GM12878 (cell line): Measurements from ENCODE around the gene BMF. TPM values are rescaled to one million over a fixed set of nuclear protein-coding genes. Genes with fewer than 3 reads are reported as not detected.

Source experiments
- ASH2L ChIP-seq: fragments of 300-600, 200-600 bp; sonication (generic); IDR thresholded peaks from 2 replicates; pipeline ENCODE4 v1.6.1; 2017; ENCODE audit warnings: low read depth, mild to moderate bottlenecking, borderline replicate concordance
- BACH1 ChIP-seq: fragments of 450-650 bp; IDR thresholded peaks from 2 replicates; pipeline ENCODE4 v1.6.1; 2017; ENCODE audit warnings: mild to moderate bottlenecking, borderline replicate concordance
- CREM ChIP-seq: IDR thresholded peaks from 2 replicates; pipeline ENCODE4 v1.6.1; 2014; ENCODE audit warnings: antibody characterized with exemption, low read depth
- E2F8 ChIP-seq: fragments of 450-650 bp; IDR thresholded peaks from 2 replicates; pipeline ENCODE4 v1.6.1; 2018; ENCODE audit warnings: mild to moderate bottlenecking, low read depth, moderate library complexity; ENCODE audit not compliant: partially characterized antibody
- EP300 ChIP-seq, 2 experiments: fragments of 150-350 bp in 1 of 2; IDR thresholded peaks; 2 replicates each; pipeline ENCODE4 v1.6.1; 2011 to 2012; ENCODE audit warnings: low read depth in 2 of 2, low read length in 2 of 2, borderline replicate concordance in 1 of 2, improper control_type of control experiment in 1 of 2, inconsistent platforms in 1 of 2; ENCODE audit not compliant: control insufficient read depth in 1 of 2
- HDAC6 ChIP-seq: fragments of 200-600 bp; sonication (generic); IDR thresholded peaks from one replicate; pipeline ENCODE4 v1.8.0; 2017; ENCODE audit warnings: antibody characterized with exemption; ENCODE audit not compliant: unreplicated experiment
- LARP7 ChIP-seq: fragments of 450-650 bp; IDR thresholded peaks from 2 replicates; pipeline ENCODE4 v1.6.1; 2017; ENCODE audit warnings: mild to moderate bottlenecking
- MEF2A ChIP-seq: IDR thresholded peaks from 2 replicates; pipeline ENCODE4 v1.6.1; 2011; ENCODE audit warnings: low read depth, mild to moderate bottlenecking, low read length, moderate library complexity; ENCODE audit not compliant: insufficient read depth
- MXI1 ChIP-seq: fragments of 150-350 bp; IDR thresholded peaks from 2 replicates; pipeline ENCODE4 v1.6.1; 2011; ENCODE audit warnings: low read depth, mild to moderate bottlenecking, inconsistent platforms, low read length, improper control_type of control experiment
- NBN ChIP-seq: fragments of 450-650 bp; IDR thresholded peaks from 2 replicates; pipeline ENCODE4 v1.6.1; 2016
- NFYA ChIP-seq: IDR thresholded peaks from 2 replicates; pipeline ENCODE4 v1.6.1; 2011; ENCODE audit warnings: low read depth, mild to moderate bottlenecking, low read length, improper control_type of control experiment, borderline replicate concordance
- RAD21 ChIP-seq: IDR thresholded peaks from 2 replicates; pipeline ENCODE4 v1.6.1; 2011; ENCODE audit warnings: mild to moderate bottlenecking, low read depth, low read length, moderate library complexity; ENCODE audit not compliant: insufficient read depth
- SMAD5 ChIP-seq: IDR thresholded peaks from 2 replicates; pipeline ENCODE4 v1.6.1; 2016; ENCODE audit warnings: antibody characterized with exemption, low read depth
- SPI1 ChIP-seq: IDR thresholded peaks from 2 replicates; pipeline ENCODE4 v1.6.1; 2011; ENCODE audit warnings: low read depth, mild to moderate bottlenecking, low read length, moderate library complexity, borderline replicate concordance; ENCODE audit not compliant: insufficient read depth
- SREBF1 ChIP-seq: IDR thresholded peaks from 2 replicates; pipeline ENCODE4 v1.6.1; 2012; ENCODE audit warnings: mild to moderate bottlenecking, low read length
- TCF12 ChIP-seq: IDR thresholded peaks from 2 replicates; pipeline ENCODE4 v1.6.1; 2011; ENCODE audit warnings: low read depth, mild to moderate bottlenecking, low read length
- YBX1 ChIP-seq: fragments of 450-650 bp; IDR thresholded peaks from 2 replicates; pipeline ENCODE4 v1.6.1; 2016; ENCODE audit warnings: antibody characterized with exemption
- ZBED1 ChIP-seq: IDR thresholded peaks from 2 replicates; pipeline ENCODE4 v1.6.1; 2016; ENCODE audit warnings: borderline replicate concordance
- ZNF24 ChIP-seq: fragments of 450-650 bp; IDR thresholded peaks from 2 replicates; pipeline ENCODE4 v1.6.1; 2017; ENCODE audit warnings: antibody characterized with exemption, mild to moderate bottlenecking
- ZNF274 ChIP-seq: IDR thresholded peaks from one replicate; pipeline ENCODE4 v1.8.0; 2011; ENCODE audit not compliant: insufficient read length, insufficient read depth
- ZNF592 ChIP-seq: fragments of 450-650 bp; IDR thresholded peaks from 2 replicates; pipeline ENCODE4 v1.6.1; 2017; ENCODE audit warnings: mild to moderate bottlenecking, moderate library complexity
- polyA plus RNA-seq, 11 experiments: library from polyadenylated mRNA; depleted of rRNA in 4 of 11; unstranded in 6 of 11; stranded (reverse) in 5 of 11; fragments of >200 nt; fragmentation: Nextera tagmentation in 4 of 11; fragmentation: Illumina TruSeq in 1 of 11; extraction: Ambion mirVana in 4 of 11; extraction: Trizol in 1 of 11; gene quantifications; 1 replicate in 1 of 11; 2 replicates in 10 of 11; pipeline versions ENCODE4 v1.2.1 to v1.2.3, GENCODE V29; 2011 to 2016; ENCODE audit warnings: inconsistent platforms in 2 of 11, missing spikeins in 2 of 11, low read depth in 1 of 11
- total RNA-seq, 4 experiments: library from RNA; depleted of rRNA in 3 of 4; stranded (reverse); fragments of >200 nt in 3 of 4; fragmentation: Illumina TruSeq in 1 of 4; extraction: Trizol in 1 of 4; gene quantifications; 2 replicates each; pipeline versions ENCODE4 v1.2.1 to v1.2.3, GENCODE V29; 2013 to 2021
- TF ChIP-seq, protein P1 (sequence below): fragments of 450-650 bp; IDR thresholded peaks from 2 replicates; pipeline ENCODE4 v1.6.1; 2018; ENCODE audit warnings: borderline replicate concordance, mild to moderate bottlenecking; ENCODE audit not compliant: partially characterized antibody

Gene BMF
- total and polyA plus RNA-seq, 10 of the 15 experiments (the other 5 are each of a cell fraction or from before 2014, with no cell fraction given), result 0.82 to 34.9 (median 16.9) TPM

DNA sequence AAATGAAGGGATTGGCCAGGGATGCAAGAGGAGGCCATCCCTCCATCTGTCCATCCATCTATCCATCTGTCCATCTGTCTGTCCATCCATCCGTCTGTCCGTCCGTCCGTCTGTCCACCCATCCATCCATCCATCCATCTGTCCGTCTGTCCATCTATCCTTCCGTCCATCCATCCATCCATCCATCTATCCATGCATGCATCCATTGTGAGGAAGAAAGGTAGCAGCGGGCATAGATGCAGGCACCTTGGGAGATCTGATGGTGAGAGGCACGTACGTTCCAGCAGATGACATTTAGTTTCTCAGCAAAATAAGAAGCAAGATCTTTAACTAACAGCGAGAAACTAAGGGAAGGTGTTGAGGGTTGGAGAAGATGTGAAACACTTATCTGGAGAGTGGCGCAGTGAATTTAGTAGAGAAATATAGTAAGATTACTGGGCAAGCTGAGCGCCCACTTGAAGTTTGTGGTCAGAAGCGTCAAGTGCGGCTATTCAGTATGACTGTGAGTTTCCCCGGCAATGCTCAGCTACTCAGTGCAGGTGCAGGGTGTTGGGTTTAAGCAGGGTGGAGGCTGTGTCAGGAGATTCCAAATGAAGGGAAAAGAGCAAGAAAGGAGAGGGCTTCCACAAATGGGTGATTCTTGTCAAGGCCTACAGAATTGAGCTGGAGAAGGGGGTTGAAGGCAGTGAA, 47.3 kb downstream of the BMF start (continued):
- no peak for TF ChIP-seq ZNF274
- no peak for TF ChIP-seq RAD21
- TF ChIP-seq ASH2L, result no peak
- TF ChIP-seq YBX1, result no peak
- no peak; the same call in 1 of the 2 replicates for TF ChIP-seq NBN
- no peak for TF ChIP-seq SMAD5
- TF ChIP-seq SREBF1, result no peak
- TF ChIP-seq MEF2A, result no peak
- no peak for TF ChIP-seq SPI1
- peak; percentile 97 for TF ChIP-seq TCF12
- TF ChIP-seq CREM, result peak; percentile 83
- TF ChIP-seq LARP7, result peak; percentile 55; the same call in 1 of the 2 replicates
- TF ChIP-seq HDAC6, result no peak
- no peak for TF ChIP-seq ZNF24
- no peak for TF ChIP-seq E2F8
- TF ChIP-seq ZNF592, result no peak
- TF ChIP-seq EP300 (IDR thresholded peaks at IDR 0.05; ENCODE audit: borderline replicate concordance in 1 of 2, control insufficient read depth in 1 of 2, low read depth in 2 of 2, low read length in 2 of 2), result peak; percentile 70 to 71; a peak in 3 of 4 replicates
- no peak for TF ChIP-seq ZBED1
- TF ChIP-seq NFYA, result no peak
- TF ChIP-seq, protein P1, sequence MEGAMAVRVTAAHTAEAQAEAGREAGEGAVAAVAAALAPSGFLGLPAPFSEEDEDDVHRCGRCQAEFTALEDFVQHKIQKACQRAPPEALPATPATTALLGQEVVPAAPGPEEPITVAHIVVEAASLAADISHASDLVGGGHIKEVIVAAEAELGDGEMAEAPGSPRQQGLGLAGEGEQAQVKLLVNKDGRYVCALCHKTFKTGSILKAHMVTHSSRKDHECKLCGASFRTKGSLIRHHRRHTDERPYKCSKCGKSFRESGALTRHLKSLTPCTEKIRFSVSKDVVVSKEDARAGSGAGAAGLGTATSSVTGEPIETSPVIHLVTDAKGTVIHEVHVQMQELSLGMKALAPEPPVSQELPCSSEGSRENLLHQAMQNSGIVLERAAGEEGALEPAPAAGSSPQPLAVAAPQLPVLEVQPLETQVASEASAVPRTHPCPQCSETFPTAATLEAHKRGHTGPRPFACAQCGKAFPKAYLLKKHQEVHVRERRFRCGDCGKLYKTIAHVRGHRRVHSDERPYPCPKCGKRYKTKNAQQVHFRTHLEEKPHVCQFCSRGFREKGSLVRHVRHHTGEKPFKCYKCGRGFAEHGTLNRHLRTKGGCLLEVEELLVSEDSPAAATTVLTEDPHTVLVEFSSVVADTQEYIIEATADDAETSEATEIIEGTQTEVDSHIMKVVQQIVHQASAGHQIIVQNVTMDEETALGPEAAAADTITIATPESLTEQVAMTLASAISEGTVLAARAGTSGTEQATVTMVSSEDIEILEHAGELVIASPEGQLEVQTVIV, result no peak
- peak; percentile 35; the same call in 1 of the 2 replicates for TF ChIP-seq BACH1
- 0 out of 2 replicates have a peak, but pooled peaks have one; percentile 14 for TF ChIP-seq MXI1
